Measurements from ENCODE around the gene XPR1.

The XPR1 gene

DNA sequence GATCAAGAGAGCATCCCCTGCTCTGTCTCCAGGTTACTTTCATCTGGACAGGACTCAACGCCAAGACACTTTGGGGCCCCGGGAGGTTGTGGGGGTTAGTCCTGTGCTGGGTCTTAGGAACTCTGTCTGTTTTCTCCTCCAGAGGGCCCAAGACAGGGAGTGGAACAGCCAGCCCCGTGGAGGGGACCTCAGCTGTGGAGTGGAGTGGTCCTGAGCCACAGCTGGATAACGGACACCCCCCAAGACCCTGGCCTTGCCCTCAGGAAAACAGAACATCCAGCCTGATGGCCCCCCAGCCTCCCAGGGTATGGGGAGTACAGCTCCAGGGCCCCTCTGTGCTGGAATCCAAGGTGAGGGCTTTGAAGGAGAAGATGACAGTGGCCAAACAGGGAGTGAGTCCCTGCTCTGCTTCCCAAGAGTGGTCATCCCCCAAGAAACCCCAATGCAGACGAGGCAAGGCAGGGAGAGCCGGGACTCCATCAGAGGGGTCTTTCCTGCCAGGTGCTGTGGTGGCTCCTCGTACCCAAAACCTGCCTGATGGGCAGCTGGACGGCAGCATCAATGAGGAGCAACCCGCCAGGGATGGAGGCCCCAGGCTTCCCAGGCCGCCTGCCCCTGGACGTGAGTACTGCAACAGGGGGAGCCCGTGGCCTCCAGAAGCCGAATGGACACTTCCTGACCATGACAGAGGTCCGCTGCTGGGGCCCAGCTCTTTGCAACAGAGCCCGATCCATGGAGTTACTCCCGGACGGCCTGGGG, 284.4 kb downstream of the XPR1 start:
- TF ChIP-seq, protein P1, sequence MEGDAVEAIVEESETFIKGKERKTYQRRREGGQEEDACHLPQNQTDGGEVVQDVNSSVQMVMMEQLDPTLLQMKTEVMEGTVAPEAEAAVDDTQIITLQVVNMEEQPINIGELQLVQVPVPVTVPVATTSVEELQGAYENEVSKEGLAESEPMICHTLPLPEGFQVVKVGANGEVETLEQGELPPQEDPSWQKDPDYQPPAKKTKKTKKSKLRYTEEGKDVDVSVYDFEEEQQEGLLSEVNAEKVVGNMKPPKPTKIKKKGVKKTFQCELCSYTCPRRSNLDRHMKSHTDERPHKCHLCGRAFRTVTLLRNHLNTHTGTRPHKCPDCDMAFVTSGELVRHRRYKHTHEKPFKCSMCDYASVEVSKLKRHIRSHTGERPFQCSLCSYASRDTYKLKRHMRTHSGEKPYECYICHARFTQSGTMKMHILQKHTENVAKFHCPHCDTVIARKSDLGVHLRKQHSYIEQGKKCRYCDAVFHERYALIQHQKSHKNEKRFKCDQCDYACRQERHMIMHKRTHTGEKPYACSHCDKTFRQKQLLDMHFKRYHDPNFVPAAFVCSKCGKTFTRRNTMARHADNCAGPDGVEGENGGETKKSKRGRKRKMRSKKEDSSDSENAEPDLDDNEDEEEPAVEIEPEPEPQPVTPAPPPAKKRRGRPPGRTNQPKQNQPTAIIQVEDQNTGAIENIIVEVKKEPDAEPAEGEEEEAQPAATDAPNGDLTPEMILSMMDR (IDR thresholded peaks at IDR 0.05) = no peak
- Histone ChIP-seq H3K4me1 (no peaks in the 10 kb centered on the region), H3K4me2 (ENCODE audit: low read length) (no peak overlapping the region), H3K27me3 (ENCODE audit: control insufficient read depth, insufficient read depth, low read length) (no peaks in the 10 kb centered on the region), H3K27ac (no peak overlapping the region), H3K4me3 (ENCODE audit: low read depth, low read length) (no peak overlapping the region), H3K9ac (no peak overlapping the region), H3K36me3 (ENCODE audit: control insufficient read depth, insufficient read depth, low read length) (no peaks in the 10 kb centered on the region), H3K9me3 (ENCODE audit: control insufficient read depth, low read length) (no peaks in the 10 kb centered on the region), H3K79me2 (no peaks in the 10 kb centered on the region), H2AFZ (no peak overlapping the region)

DNA sequence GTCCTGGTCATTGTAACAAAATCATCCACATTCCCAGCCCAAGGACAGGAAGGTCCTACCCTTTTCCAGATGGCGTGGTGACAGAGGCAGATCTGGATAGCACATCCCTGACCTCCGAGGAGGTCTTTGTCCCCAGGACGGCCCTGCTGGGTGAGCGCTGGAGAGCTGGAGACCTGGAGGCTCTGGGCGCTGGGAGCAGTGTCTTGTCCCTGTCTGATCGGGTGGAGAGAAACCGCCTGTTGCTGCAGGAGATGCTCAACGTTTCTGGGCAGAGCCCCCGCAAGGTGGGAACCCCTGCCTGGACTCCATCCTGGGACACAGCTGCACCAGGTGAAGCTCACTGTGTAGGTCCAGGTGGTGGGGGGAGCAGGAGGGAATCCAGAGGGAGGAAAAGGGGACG, 284.9 kb downstream of the XPR1 start:
- no peaks in the 10 kb centered on the region for H3K36me3 ChIP-seq (ENCODE audit: control insufficient read depth, insufficient read depth, low read length)
- no peak overlapping the region for H3K9ac ChIP-seq
- no peak overlapping the region for H3K27ac ChIP-seq

DNA sequence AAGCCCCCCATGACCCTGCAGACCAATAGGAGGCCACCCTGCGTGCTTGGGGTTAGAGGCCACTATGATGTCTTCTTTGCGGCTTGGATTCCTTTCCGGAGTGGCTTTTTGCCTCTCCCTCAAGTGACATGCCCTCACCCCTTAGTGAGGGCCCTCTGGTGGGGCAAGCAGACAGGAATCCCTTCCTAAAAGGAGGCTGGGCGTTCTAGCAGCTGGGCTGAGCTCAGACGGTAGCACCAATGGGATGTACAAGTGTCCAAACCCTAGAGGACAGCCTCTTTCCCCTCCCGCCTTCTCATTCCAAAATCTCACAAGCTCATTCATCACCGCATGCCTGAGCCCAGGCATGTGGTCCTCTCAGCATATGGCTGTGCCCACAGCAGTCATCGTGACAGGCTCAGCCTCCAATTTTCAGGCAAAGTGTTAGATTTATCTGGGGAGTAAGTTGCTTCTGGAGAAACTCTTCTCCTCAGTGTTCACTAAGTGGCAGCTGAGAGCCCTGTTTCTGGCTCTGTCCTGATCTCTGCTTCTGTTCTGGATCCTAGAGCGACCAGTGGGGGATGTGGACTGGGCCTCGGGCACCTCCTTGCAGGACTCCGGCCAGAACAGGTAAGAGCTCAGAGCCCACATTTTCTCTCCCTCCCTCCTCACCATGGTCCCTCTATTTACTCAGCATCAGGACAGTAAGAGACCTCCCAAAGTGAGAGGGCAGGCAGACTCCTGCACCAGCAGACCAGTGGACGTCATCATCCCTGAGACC, 285.7 kb downstream of the XPR1 start:
- TF ChIP-seq, protein P1 (IDR thresholded peaks at IDR 0.05) = no peak
- Histone ChIP-seq H3K4me1 (no peaks in the 10 kb centered on the region), H3K4me2 (ENCODE audit: low read length) (no peak overlapping the region), H3K4me3 (ENCODE audit: low read depth, low read length) (no peak overlapping the region), H3K79me2 (no peaks in the 10 kb centered on the region), H3K36me3 (ENCODE audit: control insufficient read depth, insufficient read depth, low read length) (no peaks in the 10 kb centered on the region), H3K9ac (no peak overlapping the region), H3K27me3 (ENCODE audit: control insufficient read depth, insufficient read depth, low read length) (no peaks in the 10 kb centered on the region), H3K9me3 (ENCODE audit: control insufficient read depth, low read length) (no peaks in the 10 kb centered on the region), H3K27ac (no peak overlapping the region), H2AFZ (no peak overlapping the region)

More for the DNA sequence above, 284.9 kb downstream of the XPR1 start:
- Histone ChIP-seq H3K9me3 (ENCODE audit: control insufficient read depth, low read length) (no peaks in the 10 kb centered on the region), H3K4me2 (ENCODE audit: low read length) (no peak overlapping the region), H3K79me2 (no peaks in the 10 kb centered on the region), H2AFZ (no peak overlapping the region), H3K4me1 (no peaks in the 10 kb centered on the region), H3K4me3 (ENCODE audit: low read depth, low read length) (no peak overlapping the region), H3K27me3 (ENCODE audit: control insufficient read depth, insufficient read depth, low read length) (no peaks in the 10 kb centered on the region)
- TF ChIP-seq, protein P1 (IDR thresholded peaks at IDR 0.05) = no peak

DNA sequence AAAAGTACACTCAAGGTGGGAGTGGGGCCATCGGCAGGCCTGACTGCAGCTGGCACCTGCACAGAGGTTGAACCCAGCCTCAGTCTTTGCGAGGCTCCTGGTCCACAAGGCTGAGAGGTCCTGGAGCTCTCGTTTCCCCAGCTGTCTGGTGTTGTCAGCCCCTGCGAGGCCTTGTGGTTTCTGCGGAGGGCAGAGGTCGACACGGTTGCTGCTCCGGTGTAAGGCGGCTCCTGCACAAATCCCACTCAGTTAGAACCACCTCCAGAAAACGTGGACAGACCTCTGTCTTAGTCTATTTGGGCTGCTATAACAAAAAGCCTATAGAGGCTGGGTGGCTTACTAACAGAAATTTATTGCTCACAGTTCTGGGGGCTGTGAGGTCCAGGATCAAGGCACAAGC, 286.7 kb downstream of the XPR1 start:
- H3K79me2 ChIP-seq = no peaks in the 10 kb centered on the region
- no peak overlapping the region for H3K27ac ChIP-seq
- no peak overlapping the region for H3K4me2 ChIP-seq (ENCODE audit: low read length)
- no peak overlapping the region for H2AFZ ChIP-seq
- TF ChIP-seq, protein P1 (IDR thresholded peaks at IDR 0.05) = no peak
- H3K4me1 ChIP-seq = no peaks in the 10 kb centered on the region
- no peak overlapping the region for H3K4me3 ChIP-seq (ENCODE audit: low read depth, low read length)
- H3K9me3 ChIP-seq (ENCODE audit: control insufficient read depth, low read length) = no peaks in the 10 kb centered on the region
- H3K9ac ChIP-seq = no peak overlapping the region
- no peaks in the 10 kb centered on the region for H3K36me3 ChIP-seq (ENCODE audit: control insufficient read depth, insufficient read depth, low read length)
- no peaks in the 10 kb centered on the region for H3K27me3 ChIP-seq (ENCODE audit: control insufficient read depth, insufficient read depth, low read length)
